Liver (tissue), 9 donors: ENCODE data around the gene LHB. TPM values are rescaled to one million over a fixed set of nuclear protein-coding genes. Genes with fewer than 3 reads are reported as not detected.

Source experiments
- DNase-seq: peaks from one replicate; pipeline ENCODE4 v3.0.0-alpha.2; 2017; ENCODE audit warnings: low spot score
- H3K27ac ChIP-seq, 2 donors: one replicate each; pipeline ENCODE4 v1.7.0; 2013; ENCODE audit warnings: inconsistent platforms in 2 of 2, low read length in 2 of 2, control low read depth in 1 of 2, low read depth in 1 of 2, mild to moderate bottlenecking in 1 of 2
- H3K27me3 ChIP-seq, 4 donors: one replicate each; pipeline versions ENCODE4 v1.6.1 to v1.7.0; 2013; ENCODE audit warnings: low read length in 3 of 4, inconsistent platforms in 1 of 4, mild to moderate bottlenecking in 1 of 4, moderate library complexity in 1 of 4; ENCODE audit not compliant: control insufficient read depth in 4 of 4, insufficient read depth in 4 of 4
- H3K36me3 ChIP-seq, 4 donors: one replicate each; pipeline versions ENCODE4 v1.6.1 to v1.7.0; 2013; ENCODE audit warnings: low read length in 3 of 4, mild to moderate bottlenecking in 3 of 4, low read depth in 1 of 4, moderate library complexity in 1 of 4; ENCODE audit not compliant: control insufficient read depth in 4 of 4, insufficient read depth in 3 of 4
- H3K4me1 ChIP-seq, 4 donors: one replicate each; pipeline versions ENCODE4 v1.6.1 to v1.7.0; 2013; ENCODE audit warnings: low read length in 3 of 4, mild to moderate bottlenecking in 3 of 4, moderate library complexity in 1 of 4; ENCODE audit not compliant: control insufficient read depth in 4 of 4, insufficient read depth in 4 of 4
- H3K4me3 ChIP-seq, 3 donors: one replicate each; pipeline versions ENCODE4 v1.6.1 to v1.7.0; 2013; ENCODE audit warnings: low read length in 3 of 3, control low read depth in 1 of 3, low read depth in 1 of 3, mild to moderate bottlenecking in 1 of 3
- H3K9ac ChIP-seq, 2 donors: one replicate each; pipeline ENCODE4 v1.7.0; 2013; ENCODE audit warnings: low read length in 2 of 2, mild to moderate bottlenecking in 2 of 2, moderate library complexity in 2 of 2, control low read depth in 1 of 2, low read depth in 1 of 2
- H3K9me3 ChIP-seq, 4 donors: one replicate each; pipeline versions ENCODE4 v1.6.1 to v1.7.0; 2013; ENCODE audit warnings: low read length in 3 of 4; ENCODE audit not compliant: control insufficient read depth in 4 of 4
- ATF3 ChIP-seq: IDR thresholded peaks from 2 replicates; pipeline ENCODE4 v1.6.1; 2016; ENCODE audit warnings: antibody characterized with exemption
- CTCF ChIP-seq: fragments of 150-350 bp; IDR thresholded peaks from 2 replicates; pipeline ENCODE4 v1.5.1; 2017; ENCODE audit warnings: improper control_type of control experiment, low read depth, low read length; ENCODE audit not compliant: missing input control
- EGR1 ChIP-seq, 2 donors: IDR thresholded peaks; 2 replicates each; pipeline ENCODE4 v1.6.1; 2016 to 2018; ENCODE audit warnings: antibody characterized with exemption in 2 of 2, low read depth in 2 of 2
- FOXA1 ChIP-seq: IDR thresholded peaks from 2 replicates; pipeline ENCODE4 v1.6.1; 2016; ENCODE audit warnings: antibody characterized with exemption
- FOXA2 ChIP-seq: IDR thresholded peaks from 2 replicates; pipeline ENCODE4 v1.6.1; 2016; ENCODE audit warnings: antibody characterized with exemption
- GABPA ChIP-seq, 2 donors: IDR thresholded peaks in 1 of 2; conservative IDR thresholded peaks in 1 of 2; 2 replicates each; pipeline ENCODE4 v1.6.1; 2016; ENCODE audit warnings: antibody characterized with exemption in 2 of 2, mild to moderate bottlenecking in 1 of 2, moderate library complexity in 1 of 2
- HNF4A ChIP-seq, 2 donors: conservative IDR thresholded peaks; 2 replicates each; pipeline ENCODE4 v1.6.1; 2016; ENCODE audit warnings: antibody characterized with exemption in 2 of 2, mild to moderate bottlenecking in 2 of 2
- HNF4G ChIP-seq: IDR thresholded peaks from 2 replicates; pipeline ENCODE4 v1.6.1; 2016; ENCODE audit warnings: antibody characterized with exemption
- JUND ChIP-seq, 2 donors: IDR thresholded peaks; 2 replicates each; pipeline ENCODE4 v1.6.1; 2016; ENCODE audit warnings: antibody characterized with exemption in 2 of 2
- NR2F2 ChIP-seq: IDR thresholded peaks from 2 replicates; pipeline ENCODE4 v1.6.1; 2016; ENCODE audit warnings: antibody characterized with exemption
- RAD21 ChIP-seq, 2 donors: IDR thresholded peaks; 2 replicates each; pipeline ENCODE4 v1.6.1; 2016; ENCODE audit warnings: antibody characterized with exemption in 2 of 2, mild to moderate bottlenecking in 2 of 2
- RXRA ChIP-seq, 2 donors: IDR thresholded peaks; 2 replicates each; pipeline ENCODE4 v1.6.1; 2017 to 2018; ENCODE audit warnings: antibody characterized with exemption in 2 of 2, mild to moderate bottlenecking in 1 of 2
- SP1 ChIP-seq: IDR thresholded peaks from 2 replicates; pipeline ENCODE4 v1.6.1; 2018; ENCODE audit warnings: antibody characterized with exemption, mild to moderate bottlenecking
- TAF1 ChIP-seq: conservative IDR thresholded peaks from 2 replicates; pipeline ENCODE4 v1.6.1; 2016; ENCODE audit warnings: antibody characterized with exemption, mild to moderate bottlenecking
- YY1 ChIP-seq: IDR thresholded peaks from 2 replicates; pipeline ENCODE4 v1.6.1; 2016; ENCODE audit warnings: antibody characterized with exemption, mild to moderate bottlenecking
- WGBS: extraction: QIAGEN DNeasy Blood & Tissue Kit; methylation state at CpG from one replicate; pipeline ENCODE4 v1.1.7; 2013; 5-methylcytosine and 5-hydroxymethylcytosine counted together
- polyA plus RNA-seq, 2 donors: library from polyadenylated mRNA; stranded (reverse) in 1 of 2; unstranded in 1 of 2; fragments of 200-250 nt in 1 of 2; fragments of >200 nt in 1 of 2; fragmentation: Nextera tagmentation in 1 of 2; extraction: Ambion mirVana in 1 of 2; gene quantifications; one replicate each; pipeline versions ENCODE4 v1.2.1 to v1.2.3, GENCODE V29; 2013 to 2015
- total RNA-seq, 2 donors: library from RNA; depleted of rRNA; stranded (reverse); fragments of >200 nt; gene quantifications; one replicate each; pipeline ENCODE4 v1.2.3, GENCODE V29; 2014
- TF ChIP-seq, protein P1 (sequence below): IDR thresholded peaks from 2 replicates; pipeline ENCODE4 v1.6.1; 2016; ENCODE audit warnings: antibody characterized with exemption
- TF ChIP-seq, protein P2 (sequence below): IDR thresholded peaks from 2 replicates; pipeline ENCODE4 v1.6.1; 2016; ENCODE audit warnings: antibody characterized with exemption
- donor health status: healthy.
- donor health status: healthy.
- donor health status: healthy.
- donor health status: healthy.
- donor health status: healthy.

LHB gene
- total and polyA plus RNA-seq, 4 donors: not detected

DNA sequence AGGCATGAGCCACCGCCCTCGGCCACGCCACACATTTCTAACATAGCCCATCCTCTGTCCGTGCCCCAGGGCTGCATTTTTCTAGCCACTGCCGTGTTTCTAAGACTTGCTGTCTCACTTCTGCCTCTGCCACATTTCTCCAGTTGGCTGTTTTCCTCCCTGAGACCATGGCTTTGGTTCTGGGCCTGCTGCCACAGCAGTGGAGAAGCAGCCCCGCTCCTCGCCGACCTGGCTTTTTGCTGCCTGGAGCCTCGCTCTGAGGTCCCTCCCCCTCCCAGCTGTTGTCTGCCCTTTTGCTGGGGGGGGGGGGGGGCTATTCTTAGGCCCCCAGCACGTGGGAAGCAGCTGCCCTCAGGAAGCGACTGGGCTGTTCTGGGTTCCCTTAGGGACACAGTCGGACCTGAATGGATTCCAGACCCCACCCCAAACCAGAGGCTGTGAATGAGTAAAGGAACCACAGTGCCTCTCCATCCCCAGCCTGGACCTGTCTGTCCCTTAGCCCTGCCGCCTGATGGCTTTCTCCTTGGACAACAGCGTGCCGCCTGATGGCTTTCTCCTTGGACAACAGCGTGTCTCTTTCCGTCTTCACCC, 27.1 kb downstream of the LHB start:
- H3K27ac ChIP-seq: no peak overlapping the region
- no peak for TF ChIP-seq ATF3
- no peak for TF ChIP-seq HNF4A (conservative IDR thresholded peaks at IDR 0.05)
- no peak for TF ChIP-seq HNF4G
- TF ChIP-seq, protein P1, sequence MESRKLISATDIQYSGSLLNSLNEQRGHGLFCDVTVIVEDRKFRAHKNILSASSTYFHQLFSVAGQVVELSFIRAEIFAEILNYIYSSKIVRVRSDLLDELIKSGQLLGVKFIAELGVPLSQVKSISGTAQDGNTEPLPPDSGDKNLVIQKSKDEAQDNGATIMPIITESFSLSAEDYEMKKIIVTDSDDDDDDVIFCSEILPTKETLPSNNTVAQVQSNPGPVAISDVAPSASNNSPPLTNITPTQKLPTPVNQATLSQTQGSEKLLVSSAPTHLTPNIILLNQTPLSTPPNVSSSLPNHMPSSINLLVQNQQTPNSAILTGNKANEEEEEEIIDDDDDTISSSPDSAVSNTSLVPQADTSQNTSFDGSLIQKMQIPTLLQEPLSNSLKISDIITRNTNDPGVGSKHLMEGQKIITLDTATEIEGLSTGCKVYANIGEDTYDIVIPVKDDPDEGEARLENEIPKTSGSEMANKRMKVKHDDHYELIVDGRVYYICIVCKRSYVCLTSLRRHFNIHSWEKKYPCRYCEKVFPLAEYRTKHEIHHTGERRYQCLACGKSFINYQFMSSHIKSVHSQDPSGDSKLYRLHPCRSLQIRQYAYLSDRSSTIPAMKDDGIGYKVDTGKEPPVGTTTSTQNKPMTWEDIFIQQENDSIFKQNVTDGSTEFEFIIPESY: no peak
- no peaks in the 10 kb centered on the region for H3K27me3 ChIP-seq
- 93% methylated on average over 17 of the region's 17 CpGs for WGBS
- H3K4me1 ChIP-seq: peaks cover 12 to 24% (median 16%) of the 10 kb centered on the region in 4 donors
- H3K9ac ChIP-seq: no peak overlapping the region
- no peaks in the 10 kb centered on the region for H3K9me3 ChIP-seq
- H3K4me3 ChIP-seq: no peak overlapping the region
- peaks cover 6 to 21% (median 20%) of the 10 kb centered on the region in 4 donors for H3K36me3 ChIP-seq
- DNase-seq: no peak

- Histone ChIP-seq H3K9ac (no peak overlapping the region), H3K27me3 (no peaks in the 10 kb centered on the region), H3K36me3 (peaks cover 6 to 21% (median 20%) of the 10 kb centered on the region in 4 donors), H3K4me1 (peaks cover 7 to 17% (median 14%) of the 10 kb centered on the region in 4 donors), H3K9me3 (no peaks in the 10 kb centered on the region), H3K27ac (no peak overlapping the region), H3K4me3 (no peak overlapping the region)
- TF ChIP-seq RAD21 (IDR thresholded peaks at IDR 0.05): no peak
- TF ChIP-seq TAF1: no peak
- no peak for TF ChIP-seq CTCF
- 90% methylated on average over 9 of the region's 9 CpGs for WGBS
- no peak for DNase-seq
These were observed 28.0 kb downstream of the LHB start for GRCh38 chr19:48988860-48989259.

DNA sequence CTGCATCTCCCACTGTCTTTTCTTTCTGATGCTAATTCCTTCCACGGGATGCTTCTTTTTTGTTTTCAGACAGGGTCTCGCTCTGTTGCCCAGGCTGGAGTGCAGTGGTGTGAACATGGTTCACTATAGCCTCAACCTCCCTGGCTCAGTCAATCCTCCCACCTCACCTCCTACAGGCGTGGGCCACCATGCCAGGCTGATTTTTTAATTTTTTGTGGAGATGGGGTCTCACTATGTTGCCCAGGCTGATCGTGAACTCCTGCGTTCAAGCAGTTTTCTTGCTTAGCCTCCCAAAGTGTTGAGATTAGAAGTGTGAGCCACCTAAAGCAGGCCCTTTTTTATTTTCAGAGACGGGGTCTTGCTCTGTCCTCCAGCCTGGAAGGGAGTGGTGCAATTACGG, 28.6 kb downstream of the LHB start:
- no peak for DNase-seq
- H3K9me3 ChIP-seq: no peaks in the 10 kb centered on the region
- no peaks in the 10 kb centered on the region for H3K27me3 ChIP-seq
- H3K36me3 ChIP-seq: peaks cover 6 to 22% (median 20%) of the 10 kb centered on the region in 4 donors
- H3K9ac ChIP-seq: no peak overlapping the region
- no peak overlapping the region for H3K27ac ChIP-seq
- no peak overlapping the region for H3K4me3 ChIP-seq
- WGBS: 96% methylated on average over 7 of the region's 7 CpGs
- peaks cover 9 to 21% (median 16%) of the 10 kb centered on the region in 4 donors for H3K4me1 ChIP-seq
- TF ChIP-seq NR2F2 (no peak), GABPA (IDR thresholded peaks at IDR 0.05 in 1 of 2, conservative IDR thresholded peaks at IDR 0.05 in 1 of 2) (no peak), HNF4A (conservative IDR thresholded peaks at IDR 0.05) (no peak), ATF3 (no peak), JUND (IDR thresholded peaks at IDR 0.05) (no peak), FOXA2 (no peak), TAF1 (no peak), HNF4G (no peak), SP1 (no peak), CTCF (no peak), FOXA1 (no peak), YY1 (no peak), RXRA (IDR thresholded peaks at IDR 0.05) (no peak), EGR1 (IDR thresholded peaks at IDR 0.05; ENCODE audit: low read depth in 2 of 2) (no peak), RAD21 (IDR thresholded peaks at IDR 0.05) (no peak)
- TF ChIP-seq, protein P2, sequence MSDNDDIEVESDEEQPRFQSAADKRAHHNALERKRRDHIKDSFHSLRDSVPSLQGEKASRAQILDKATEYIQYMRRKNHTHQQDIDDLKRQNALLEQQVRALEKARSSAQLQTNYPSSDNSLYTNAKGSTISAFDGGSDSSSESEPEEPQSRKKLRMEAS: no peak
- TF ChIP-seq, protein P1: no peak
